GM23248 (cell line): ENCODE results near the gene FTO. TPM values are rescaled to one million over a fixed set of nuclear protein-coding genes. Genes with fewer than 3 reads are reported as not detected.

Source experiments
- DNase-seq: peaks from one replicate; pipeline ENCODE4 v3.0.0-alpha.2; 2015
- H2AFZ ChIP-seq: fragments of 200-600 bp; sonication (generic); 2 replicates; pipeline ENCODE4 v1.6.1; 2016; ENCODE audit warnings: antibody characterized with exemption
- H3F3A ChIP-seq: fragments of 200-600 bp; sonication (generic); 2 replicates; pipeline ENCODE4 v1.6.1; 2016; ENCODE audit warnings: mild to moderate bottlenecking, antibody characterized with exemption, mixed run types; ENCODE audit not compliant: insufficient read depth
- H3K27ac ChIP-seq: fragments of 200-600 bp; sonication (generic); 2 replicates; pipeline ENCODE4 v1.5.1; 2016; ENCODE audit warnings: mild to moderate bottlenecking
- H3K27me3 ChIP-seq: fragments of 200-600 bp; sonication (generic); replicated peaks from 2 replicates; pipeline ENCODE4 v1.6.1; 2016; ENCODE audit warnings: mild to moderate bottlenecking; ENCODE audit not compliant: insufficient read depth
- H3K36me3 ChIP-seq: fragments of 200-600 bp; sonication (generic); 2 replicates; pipeline ENCODE4 v1.6.1; 2016; ENCODE audit warnings: low read depth, mild to moderate bottlenecking
- H3K4me1 ChIP-seq: fragments of 200-600 bp; sonication (generic); 2 replicates; pipeline ENCODE4 v1.6.1; 2016; ENCODE audit warnings: mild to moderate bottlenecking; ENCODE audit not compliant: insufficient read depth
- H3K4me2 ChIP-seq: fragments of 200-600 bp; sonication (generic); one replicate; pipeline ENCODE4 v1.6.1; 2016; ENCODE audit warnings: mild to moderate bottlenecking; ENCODE audit not compliant: unreplicated experiment
- H3K4me3 ChIP-seq: fragments of 200-600 bp; sonication (generic); 2 replicates; pipeline ENCODE4 v1.5.1; 2016; ENCODE audit warnings: mild to moderate bottlenecking
- H3K79me2 ChIP-seq: fragments of 200-600 bp; sonication (generic); 2 replicates; pipeline ENCODE4 v1.6.1; 2016; ENCODE audit warnings: mild to moderate bottlenecking; ENCODE audit not compliant: insufficient read depth
- H3K9ac ChIP-seq: fragments of 200-600 bp; sonication (generic); 2 replicates; pipeline ENCODE4 v1.6.1; 2016; ENCODE audit warnings: mild to moderate bottlenecking
- H3K9me2 ChIP-seq: fragments of 200-600 bp; sonication (generic); 2 replicates; pipeline ENCODE4 v1.6.1; 2016; ENCODE audit warnings: mixed run types, mild to moderate bottlenecking, moderate library complexity; ENCODE audit not compliant: insufficient read depth
- H3K9me3 ChIP-seq: fragments of 200-600 bp; sonication (generic); one replicate; pipeline ENCODE4 v1.6.1; 2017; ENCODE audit warnings: low read depth
- H4K20me1 ChIP-seq: fragments of 200-600 bp; sonication (generic); 2 replicates; pipeline ENCODE4 v1.6.0; 2016; ENCODE audit not compliant: insufficient read depth
- EZH2 ChIP-seq: fragments of 200-600 bp; sonication (generic); IDR thresholded peaks from 2 replicates; pipeline ENCODE4 v1.6.1; 2018; ENCODE audit warnings: antibody characterized with exemption, mild to moderate bottlenecking; ENCODE audit not compliant: insufficient read depth, poor library complexity, severe bottlenecking
- EZH2phosphoT487 ChIP-seq: fragments of 200-600 bp; sonication (generic); IDR thresholded peaks from 2 replicates; pipeline ENCODE4 v1.6.1; 2018; ENCODE audit warnings: antibody characterized with exemption, moderate library complexity, mild to moderate bottlenecking, low read depth; ENCODE audit not compliant: insufficient read depth
- WGBS, 2 experiments: methylation state at CpG; one replicate each; pipeline ENCODE4 v1.1.6; 2015 to 2017; ENCODE audit warnings: low lambda C conversion rate in 2 of 2, low coverage in 1 of 2; ENCODE audit errors: missing lambda C conversion rate in 2 of 2; 5-methylcytosine and 5-hydroxymethylcytosine counted together
- in situ Hi-C: fragments of 300-500 bp; cut with MboI; formaldehyde crosslinking; loops from 2 replicates; pipeline ENCODE4 v1.15.0; 2020
- polyA plus RNA-seq: library from polyadenylated mRNA; unstranded; fragments of >200 nt; fragmentation: Nextera tagmentation; extraction: Ambion mirVana; gene quantifications from 2 replicates; pipeline ENCODE4 v1.2.1, GENCODE V29; 2016
- total RNA-seq: library from RNA; depleted of rRNA; stranded (reverse); fragments of >200 nt; shearing (Covaris generic); gene quantifications from 2 replicates; pipeline ENCODE4 v1.2.3, GENCODE V29; 2014

Gene FTO
- total and polyA plus RNA-seq, 2 experiments from 2014 or later: 85.3 to 99.2 TPM

DNA sequence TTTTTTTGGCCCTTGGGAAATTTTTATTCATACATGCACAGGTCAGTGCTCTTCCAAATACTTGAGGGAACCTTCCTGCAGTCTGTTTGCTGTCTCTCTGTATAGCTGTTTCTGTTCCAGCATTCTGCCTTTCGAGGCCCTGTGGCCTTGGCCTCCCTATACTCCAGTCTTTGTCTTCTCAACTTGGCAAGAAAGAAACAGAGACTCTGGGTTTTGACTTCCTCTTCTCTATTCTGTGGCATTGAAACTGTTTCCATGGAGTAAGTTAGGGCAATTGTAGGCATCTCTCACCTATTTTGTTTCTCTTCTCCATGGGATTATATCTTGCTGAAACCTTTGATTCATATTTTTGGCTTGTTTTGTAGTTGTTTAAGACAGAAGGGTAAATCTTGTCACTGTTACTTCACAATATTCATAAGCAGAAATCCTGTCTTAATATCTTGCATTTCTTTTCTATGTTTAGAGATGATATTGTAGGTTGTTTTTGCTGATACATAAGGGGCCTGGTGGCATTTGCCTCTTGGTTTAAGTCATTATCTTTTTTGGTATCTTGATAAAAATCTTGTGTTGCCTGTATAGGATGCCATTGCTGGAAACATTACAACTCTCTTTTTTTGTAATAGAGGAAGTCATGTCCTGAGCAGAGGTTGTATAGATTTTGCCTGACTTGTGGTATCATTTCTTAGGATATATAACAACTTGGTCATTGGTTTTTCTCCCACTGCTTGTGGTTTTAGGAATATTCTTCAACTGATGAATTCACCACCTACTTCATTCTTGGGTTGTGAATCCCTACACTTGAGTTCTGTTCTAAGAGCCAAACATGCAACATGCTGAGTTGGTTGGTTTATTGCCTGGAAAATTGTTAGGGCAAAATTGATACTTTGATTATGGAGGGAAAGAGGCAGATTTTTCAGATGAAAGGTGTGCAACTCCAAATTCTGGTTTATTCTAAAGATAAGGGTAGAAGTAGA, 168.6 kb downstream of the FTO start:
- Histone ChIP-seq H3K4me3 (peak overlapping the region; percentile 20; the same call in 1 of the 2 replicates), H4K20me1 (no peaks in the 10 kb centered on the region), H3K4me2 (peak overlapping the region; percentile 58), H3K4me1 (peaks cover 25% of the 10 kb centered on the region), H2AFZ (no peak overlapping the region), H3F3A (peaks cover 14% of the 10 kb centered on the region), H3K27ac (peak overlapping the region; percentile 82), H3K27me3 (no peaks in the 10 kb centered on the region), H3K9me2 (no peaks in the 10 kb centered on the region), H3K36me3 (no peaks in the 10 kb centered on the region), H3K79me2 (peaks cover 34% of the 10 kb centered on the region), H3K9me3 (peaks cover 6% of the 10 kb centered on the region), H3K9ac (peak overlapping the region; percentile 39)
- in situ Hi-C loops: no loop called here
- TF ChIP-seq EZH2phosphoT487 (no peak), EZH2 (no peak)
- DNase-seq: peak; percentile 90
- WGBS, 2 experiments: 95 to 100% methylated on average over 1 of the region's 1 CpG

DNA sequence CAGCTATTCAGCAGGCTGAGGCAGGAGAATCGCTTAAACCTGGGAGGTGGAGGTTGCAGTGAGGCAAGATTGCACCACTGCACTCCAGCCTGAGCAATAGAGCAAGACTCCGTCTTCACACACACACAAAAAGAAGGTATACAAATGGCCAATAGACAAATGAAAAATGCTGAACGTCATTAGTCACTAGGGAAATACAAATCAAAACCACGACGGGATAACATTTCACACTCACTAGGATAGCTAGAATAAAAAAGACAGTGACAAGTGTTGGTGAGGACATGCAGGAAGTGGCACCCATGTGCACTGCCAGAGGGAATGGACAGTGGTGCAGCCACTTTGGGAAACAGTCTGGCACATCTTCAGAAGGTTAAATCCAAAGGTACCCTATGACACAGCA, 172.9 kb downstream of the FTO start:
- H3K4me2 ChIP-seq: no peak overlapping the region
- H3K79me2 ChIP-seq: peaks cover 7% of the 10 kb centered on the region; the same call in 1 of the 2 replicates
- H3K9me3 ChIP-seq: no peaks in the 10 kb centered on the region
- peaks cover 12% of the 10 kb centered on the region for H3F3A ChIP-seq
- no peaks in the 10 kb centered on the region for H3K9me2 ChIP-seq
- DNase-seq: no peak
- no peaks in the 10 kb centered on the region for H3K27me3 ChIP-seq
- H3K27ac ChIP-seq: no peak overlapping the region
- no peak overlapping the region for H3K4me3 ChIP-seq
- peaks cover 33% of the 10 kb centered on the region for H3K4me1 ChIP-seq
- WGBS, 2 experiments: 88 to 91% methylated on average over 5 of the region's 5 CpGs
- H3K36me3 ChIP-seq: no peaks in the 10 kb centered on the region
- H4K20me1 ChIP-seq: no peaks in the 10 kb centered on the region
- in situ Hi-C loops: no loop called here
- H2AFZ ChIP-seq: no peak overlapping the region
- H3K9ac ChIP-seq: no peak overlapping the region
- TF ChIP-seq EZH2phosphoT487: no peak
- no peak for TF ChIP-seq EZH2

GRCh38 chr16:53878216-53878615, 174.3 kb downstream of the FTO start:
- in situ Hi-C loops: no loop called here

GRCh38 chr16:53881371-53881770, 177.4 kb downstream of the FTO start:
- Histone ChIP-seq H3K4me3 (no peak overlapping the region), H3K9me3 (no peaks in the 10 kb centered on the region), H2AFZ (no peak overlapping the region), H3K27ac (peak overlapping the region; percentile 97), H3K4me1 (peaks cover 14% of the 10 kb centered on the region), H3K9me2 (no peaks in the 10 kb centered on the region), H3K36me3 (peaks cover 3% of the 10 kb centered on the region), H3K79me2 (no peaks in the 10 kb centered on the region), H4K20me1 (no peaks in the 10 kb centered on the region), H3K9ac (peak overlapping the region; percentile 78), H3K4me2 (peak overlapping the region; percentile 34), H3F3A (peaks cover 8% of the 10 kb centered on the region), H3K27me3 (no peaks in the 10 kb centered on the region)
- no peak for TF ChIP-seq EZH2phosphoT487
- no peak for TF ChIP-seq EZH2
- 65 to 72% methylated on average over 2 of the region's 2 CpGs for WGBS, 2 experiments
- in situ Hi-C loops: no loop called here
- DNase-seq: peak; percentile 93

More at GRCh38 chr16:53878216-53878615, 174.3 kb downstream of the FTO start:
- DNase-seq: no peak
- no peaks in the 10 kb centered on the region for H3K27me3 ChIP-seq
- no peak overlapping the region for H3K9ac ChIP-seq
- H3K36me3 ChIP-seq: no peaks in the 10 kb centered on the region
- no peaks in the 10 kb centered on the region for H4K20me1 ChIP-seq
- H3K79me2 ChIP-seq: peaks cover 7% of the 10 kb centered on the region; the same call in 1 of the 2 replicates
- H3K4me3 ChIP-seq: no peak overlapping the region
- TF ChIP-seq EZH2phosphoT487: no peak
- WGBS, 2 experiments: 92 to 96% methylated on average over 4 of the region's 4 CpGs
- H3K9me2 ChIP-seq: no peaks in the 10 kb centered on the region
- H3K27ac ChIP-seq: no peak overlapping the region
- H3K4me1 ChIP-seq: peaks cover 25% of the 10 kb centered on the region
- no peak overlapping the region for H3K4me2 ChIP-seq
- peaks cover 8% of the 10 kb centered on the region for H3F3A ChIP-seq
- H2AFZ ChIP-seq: no peak overlapping the region
- H3K9me3 ChIP-seq: no peaks in the 10 kb centered on the region
